Fibroblast of peridontal ligament (primary cell): ENCODE results near the gene ITGA7.

ENCODE experiments used
- DNase-seq: peaks from one replicate; pipeline ENCODE4 v3.0.0-alpha.2; 2010; ENCODE audit errors: extremely low read depth

ITGA7 gene

GRCh38 chr12:55699471-55700055 lies 8.1 kb downstream of the ITGA7 start:
- DNase-seq, result no peak

- no peak for DNase-seq
These were observed 8.7 kb downstream of the ITGA7 start for GRCh38 chr12:55698965-55699364.

- DNase-seq, result no peak
These were observed 9.3 kb downstream of the ITGA7 start for GRCh38 chr12:55698241-55698955.

GRCh38 chr12:55697686-55698085 lies 10.0 kb downstream of the ITGA7 start:
- DNase-seq, result no peak

- no peak for DNase-seq
These were observed 10.8 kb downstream of the ITGA7 start for GRCh38 chr12:55696796-55697462.

- no peak for DNase-seq
These were observed 11.6 kb downstream of the ITGA7 start for GRCh38 chr12:55696141-55696540.

GRCh38 chr12:55695349-55695748 lies 12.4 kb downstream of the ITGA7 start:
- no peak for DNase-seq

- DNase-seq, result no peak
These were observed 13.1 kb downstream of the ITGA7 start for GRCh38 chr12:55694651-55695050.

GRCh38 chr12:55694188-55694515 lies 13.6 kb downstream of the ITGA7 start:
- DNase-seq, result no peak

GRCh38 chr12:55693323-55694187 lies 14.1 kb downstream of the ITGA7 start:
- no peak for DNase-seq

GRCh38 chr12:55692631-55693322 lies 14.9 kb downstream of the ITGA7 start:
- DNase-seq, result no peak

GRCh38 chr12:55688716-55689655 lies 18.7 kb downstream of the ITGA7 start:
- no peak for DNase-seq

GRCh38 chr12:55687746-55688145 lies 20.0 kb downstream of the ITGA7 start:
- DNase-seq, result no peak

GRCh38 chr12:55686366-55687010 lies 21.2 kb downstream of the ITGA7 start:
- DNase-seq, result no peak

- no peak for DNase-seq
These were observed 22.0 kb downstream of the ITGA7 start for GRCh38 chr12:55685671-55686070.

GRCh38 chr12:55684761-55685370 lies 22.8 kb downstream of the ITGA7 start:
- DNase-seq, result no peak

- no peak for DNase-seq
These were observed 24.0 kb downstream of the ITGA7 start for GRCh38 chr12:55683676-55684075.

- DNase-seq, result no peak
These were observed 25.5 kb downstream of the ITGA7 start for GRCh38 chr12:55682087-55682796.
